IMR-90 (cell line): Measurements from ENCODE around the gene TICAM2.
"Not testable (repeated sequence)": the region's sequence is repeated elsewhere in the genome, so short reads cannot be mapped to it uniquely, and the experiment has no call there.

Experiments
- NFE2L2 ChIP-seq: fragments of 150-350 bp; IDR thresholded peaks from 2 replicates; pipeline ENCODE4 v1.6.1; 2016; ENCODE audit warnings: low read depth, mild to moderate bottlenecking, low read length
- RAD21 ChIP-seq: IDR thresholded peaks from 2 replicates; pipeline ENCODE4 v1.6.1; 2012; ENCODE audit warnings: low read length, improper control_type of control experiment
- RFX5 ChIP-seq: IDR thresholded peaks from 2 replicates; pipeline ENCODE4 v1.8.0; 2012; ENCODE audit warnings: low read depth, mild to moderate bottlenecking, low read length, moderate library complexity
- TF ChIP-seq, protein P1 (sequence below): conservative IDR thresholded peaks from 2 replicates; pipeline ENCODE4 v1.5.1; 2012; ENCODE audit warnings: mild to moderate bottlenecking, low read depth, low read length, improper control_type of control experiment

DNA sequence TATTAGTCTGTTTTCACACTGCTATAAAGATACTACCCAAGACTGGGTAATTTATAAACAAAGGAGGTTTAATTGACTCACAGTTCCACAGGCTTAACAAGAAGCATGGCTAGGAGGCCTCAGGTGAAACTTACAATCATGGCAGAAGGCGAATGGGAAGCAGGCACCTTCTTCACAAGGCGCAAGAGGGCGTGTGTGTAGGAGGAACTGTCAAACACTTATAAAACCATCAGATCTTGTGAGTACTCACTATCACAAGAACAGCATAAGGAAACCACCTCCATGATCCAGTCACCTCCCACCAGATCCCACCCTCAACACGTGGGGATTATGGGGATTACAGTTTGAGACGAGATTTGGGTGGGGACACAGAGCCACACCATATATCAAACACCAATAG, 43.1 kb upstream of the TICAM2 start:
- TF ChIP-seq, protein P1, sequence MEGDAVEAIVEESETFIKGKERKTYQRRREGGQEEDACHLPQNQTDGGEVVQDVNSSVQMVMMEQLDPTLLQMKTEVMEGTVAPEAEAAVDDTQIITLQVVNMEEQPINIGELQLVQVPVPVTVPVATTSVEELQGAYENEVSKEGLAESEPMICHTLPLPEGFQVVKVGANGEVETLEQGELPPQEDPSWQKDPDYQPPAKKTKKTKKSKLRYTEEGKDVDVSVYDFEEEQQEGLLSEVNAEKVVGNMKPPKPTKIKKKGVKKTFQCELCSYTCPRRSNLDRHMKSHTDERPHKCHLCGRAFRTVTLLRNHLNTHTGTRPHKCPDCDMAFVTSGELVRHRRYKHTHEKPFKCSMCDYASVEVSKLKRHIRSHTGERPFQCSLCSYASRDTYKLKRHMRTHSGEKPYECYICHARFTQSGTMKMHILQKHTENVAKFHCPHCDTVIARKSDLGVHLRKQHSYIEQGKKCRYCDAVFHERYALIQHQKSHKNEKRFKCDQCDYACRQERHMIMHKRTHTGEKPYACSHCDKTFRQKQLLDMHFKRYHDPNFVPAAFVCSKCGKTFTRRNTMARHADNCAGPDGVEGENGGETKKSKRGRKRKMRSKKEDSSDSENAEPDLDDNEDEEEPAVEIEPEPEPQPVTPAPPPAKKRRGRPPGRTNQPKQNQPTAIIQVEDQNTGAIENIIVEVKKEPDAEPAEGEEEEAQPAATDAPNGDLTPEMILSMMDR = not testable (repeated sequence)
- not testable (repeated sequence) for TF ChIP-seq RAD21, NFE2L2, RFX5
